Pulmonary artery endothelial cell (primary cell): ENCODE data around the gene OR1F1. TPM values are rescaled to one million over a fixed set of nuclear protein-coding genes. Genes with fewer than 3 reads are reported as not detected.
"Not testable (repeated sequence)": the region's sequence is repeated elsewhere in the genome, so short reads cannot be mapped to it uniquely, and the experiment has no call there.

Source experiments
- DNase-seq: peaks from one replicate; pipeline ENCODE4 v3.0.0-alpha.2; 2011; ENCODE audit warnings: low read depth, low spot score
- total RNA-seq: library from RNA; depleted of rRNA; stranded (reverse); fragments of >200 nt; gene quantifications from 2 replicates; pipeline ENCODE4 v1.2.3, GENCODE V29; 2014

Gene OR1F1
- total RNA-seq = 0.13 TPM in 1 of 2 replicates, not detected in the other

- no peak for DNase-seq
Observed at GRCh38 chr16:3187798-3188674, at the start of gene OR1F1. Gene OR1F1 (plus strand): TSS chr16:3188204.

GRCh38 chr16:3138342-3138741 is 49.7 kb upstream of the OR1F1 start:
- DNase-seq = no peak

GRCh38 chr16:3138823-3139426 is 49.1 kb upstream of the OR1F1 start:
- no peak for DNase-seq

- DNase-seq = not testable (repeated sequence)
Observed at GRCh38 chr16:3139561-3139960, 48.4 kb upstream of the OR1F1 start.

GRCh38 chr16:3140603-3141427 is 47.2 kb upstream of the OR1F1 start:
- no peak for DNase-seq

- no peak for DNase-seq
Observed at GRCh38 chr16:3141781-3142311, 46.2 kb upstream of the OR1F1 start.

GRCh38 chr16:3142327-3142726 is 45.7 kb upstream of the OR1F1 start:
- no peak for DNase-seq

GRCh38 chr16:3142770-3143169 is 45.2 kb upstream of the OR1F1 start:
- no peak for DNase-seq

GRCh38 chr16:3143189-3143588 is 44.8 kb upstream of the OR1F1 start:
- no peak for DNase-seq

GRCh38 chr16:3143598-3144320 is 44.2 kb upstream of the OR1F1 start:
- DNase-seq = no peak

- no peak for DNase-seq
Observed at GRCh38 chr16:3144321-3144983, 43.6 kb upstream of the OR1F1 start.

- DNase-seq = no peak
Observed at GRCh38 chr16:3145151-3145550, 42.9 kb upstream of the OR1F1 start.

GRCh38 chr16:3145660-3146059 is 42.3 kb upstream of the OR1F1 start:
- no peak for DNase-seq

GRCh38 chr16:3147046-3147756 is 40.8 kb upstream of the OR1F1 start:
- DNase-seq = no peak

GRCh38 chr16:3147757-3148104 is 40.3 kb upstream of the OR1F1 start:
- DNase-seq = no peak

GRCh38 chr16:3148256-3149192 is 39.5 kb upstream of the OR1F1 start:
- no peak for DNase-seq

GRCh38 chr16:3149193-3149530 is 38.8 kb upstream of the OR1F1 start:
- DNase-seq = no peak

- DNase-seq = no peak
Observed at GRCh38 chr16:3149630-3150345, 38.2 kb upstream of the OR1F1 start.
